ENCODE measurements around the gene TMEM171.

TMEM171 gene

GRCh38 chr5:73150876-73151275, 30.5 kb downstream of the TMEM171 start:
- no peak overlapping the region for H3K4me3 ChIP-seq (ENCODE audit: control insufficient read depth in 1 of 7, extremely low read depth in 1 of 7, insufficient read depth in 4 of 7, low read depth in 2 of 7, low read length in 6 of 7)
- ChIA-PET CTCF (interaction anchor here (1.1 kb wide), 1 partner anchor 16 kb away, joined by 3 read pairs; no protein-coding TSS in a partner anchor), POLR2A (no interaction called here)
- H3K4me1 ChIP-seq (ENCODE audit: control extremely low read depth in 1 of 4, control insufficient read depth in 4 of 4, insufficient read depth in 4 of 4, low read length in 3 of 4) = no peaks in the 10 kb centered on the region
- H3K27me3 ChIP-seq (replicated peaks in 2 of 5; ENCODE audit: control insufficient read depth in 4 of 5, insufficient read depth in 5 of 5, low read length in 4 of 5) = peaks cover 11 to 89% (median 18%) of the 10 kb centered on the region in 5 experiments
- H3K36me3 ChIP-seq (ENCODE audit: control insufficient read depth in 4 of 4, insufficient read depth in 4 of 4, low read length in 3 of 4) = no peaks in the 10 kb centered on the region
- H3K27ac ChIP-seq (ENCODE audit: insufficient read depth in 1 of 2, low read depth in 1 of 2, low read length in 2 of 2, poor library complexity in 1 of 2, severe bottlenecking in 2 of 2) = no peak overlapping the region
- no peaks in the 10 kb centered on the region for H3K9me3 ChIP-seq (ENCODE audit: control extremely low read depth in 1 of 5, control insufficient read depth in 4 of 5, insufficient read depth in 2 of 5, low read depth in 1 of 5, low read length in 4 of 5)
- no peak for DNase-seq
- 86% methylated on average over 7 of the region's 7 CpGs for WGBS (ENCODE audit: insufficient coverage)

GRCh38 chr5:73151766-73152410, 31.5 kb downstream of the TMEM171 start:
- Histone ChIP-seq H3K4me1 (ENCODE audit: control extremely low read depth in 1 of 4, control insufficient read depth in 4 of 4, insufficient read depth in 4 of 4, low read length in 3 of 4) (no peaks in the 10 kb centered on the region), H3K27ac (ENCODE audit: insufficient read depth in 1 of 2, low read depth in 1 of 2, low read length in 2 of 2, poor library complexity in 1 of 2, severe bottlenecking in 2 of 2) (no peak overlapping the region), H3K36me3 (ENCODE audit: control insufficient read depth in 4 of 4, insufficient read depth in 4 of 4, low read length in 3 of 4) (no peaks in the 10 kb centered on the region), H3K9me3 (ENCODE audit: control extremely low read depth in 1 of 5, control insufficient read depth in 4 of 5, insufficient read depth in 2 of 5, low read depth in 1 of 5, low read length in 4 of 5) (no peaks in the 10 kb centered on the region), H3K4me3 (ENCODE audit: control insufficient read depth in 1 of 7, extremely low read depth in 1 of 7, insufficient read depth in 4 of 7, low read depth in 2 of 7, low read length in 6 of 7) (no peak overlapping the region), H3K27me3 (replicated peaks in 2 of 5; ENCODE audit: control insufficient read depth in 4 of 5, insufficient read depth in 5 of 5, low read length in 4 of 5) (peaks cover 12 to 89% (median 23%) of the 10 kb centered on the region in 5 experiments)
- POLR2A ChIA-PET = no interaction called here
- DNase-seq = no peak
- CTCF ChIA-PET = interaction anchor here (1.1 to 2.2 kb wide), 4 partner anchors 16 to 48 kb away, joined by 3 to 7 read pairs (median 3); no protein-coding TSS in a partner anchor
- WGBS (ENCODE audit: insufficient coverage) = 86% methylated on average over 3 of the region's 5 CpGs

GRCh38 chr5:73152411-73153388, 32.3 kb downstream of the TMEM171 start:
- POLR2A ChIA-PET = no interaction called here
- H3K9me3 ChIP-seq (ENCODE audit: control extremely low read depth in 1 of 5, control insufficient read depth in 4 of 5, insufficient read depth in 2 of 5, low read depth in 1 of 5, low read length in 4 of 5) = no peaks in the 10 kb centered on the region
- H3K36me3 ChIP-seq (ENCODE audit: control insufficient read depth in 4 of 4, insufficient read depth in 4 of 4, low read length in 3 of 4) = no peaks in the 10 kb centered on the region
- CTCF ChIA-PET = interaction anchor here (1.3 to 2.2 kb wide), 4 partner anchors 16 to 48 kb away, joined by 3 to 7 read pairs (median 4); no protein-coding TSS in a partner anchor
- H3K4me3 ChIP-seq (ENCODE audit: control insufficient read depth in 1 of 7, extremely low read depth in 1 of 7, insufficient read depth in 4 of 7, low read depth in 2 of 7, low read length in 6 of 7) = no peak overlapping the region
- H3K4me1 ChIP-seq (ENCODE audit: control extremely low read depth in 1 of 4, control insufficient read depth in 4 of 4, insufficient read depth in 4 of 4, low read length in 3 of 4) = no peaks in the 10 kb centered on the region
- no peak overlapping the region for H3K27ac ChIP-seq (ENCODE audit: insufficient read depth in 1 of 2, low read depth in 1 of 2, low read length in 2 of 2, poor library complexity in 1 of 2, severe bottlenecking in 2 of 2)
- DNase-seq = peak in 1 of 3 donors; percentile 14
- WGBS (ENCODE audit: insufficient coverage) = 95% methylated on average over 12 of the region's 14 CpGs
- H3K27me3 ChIP-seq (replicated peaks in 2 of 5; ENCODE audit: control insufficient read depth in 4 of 5, insufficient read depth in 5 of 5, low read length in 4 of 5) = peaks cover 12 to 90% (median 27%) of the 10 kb centered on the region in 5 experiments

- CTCF ChIA-PET = interaction anchor here (1.5 to 2.2 kb wide), 3 partner anchors 15 to 20 kb away, joined by 3 to 7 read pairs (median 5); no protein-coding TSS in a partner anchor
- no peaks in the 10 kb centered on the region for H3K36me3 ChIP-seq (ENCODE audit: control insufficient read depth in 4 of 4, insufficient read depth in 4 of 4, low read length in 3 of 4)
- no peaks in the 10 kb centered on the region for H3K9me3 ChIP-seq (ENCODE audit: control extremely low read depth in 1 of 5, control insufficient read depth in 4 of 5, insufficient read depth in 2 of 5, low read depth in 1 of 5, low read length in 4 of 5)
- POLR2A ChIA-PET = no interaction called here
- H3K27me3 ChIP-seq (replicated peaks in 2 of 5; ENCODE audit: control insufficient read depth in 4 of 5, insufficient read depth in 5 of 5, low read length in 4 of 5) = peaks cover 12 to 92% (median 28%) of the 10 kb centered on the region in 5 experiments
- no peaks in the 10 kb centered on the region for H3K4me1 ChIP-seq (ENCODE audit: control extremely low read depth in 1 of 4, control insufficient read depth in 4 of 4, insufficient read depth in 4 of 4, low read length in 3 of 4)
- 47% methylated on average over 5 of the region's 7 CpGs for WGBS (ENCODE audit: insufficient coverage)
- no peak overlapping the region for H3K4me3 ChIP-seq (ENCODE audit: control insufficient read depth in 1 of 7, extremely low read depth in 1 of 7, insufficient read depth in 4 of 7, low read depth in 2 of 7, low read length in 6 of 7)
- peak in 2 of 3 donors; percentile 35 to 42 for DNase-seq
- H3K27ac ChIP-seq (ENCODE audit: insufficient read depth in 1 of 2, low read depth in 1 of 2, low read length in 2 of 2, poor library complexity in 1 of 2, severe bottlenecking in 2 of 2) = no peak overlapping the region
Measured at GRCh38 chr5:73153513-73153912, 33.1 kb downstream of the TMEM171 start.

- DNase-seq = no peak
- POLR2A ChIA-PET = no interaction called here
- Histone ChIP-seq H3K4me1 (ENCODE audit: control extremely low read depth in 1 of 4, control insufficient read depth in 4 of 4, insufficient read depth in 4 of 4, low read length in 3 of 4) (peaks cover 0 to 4% (median 3%) of the 10 kb centered on the region in 4 experiments), H3K27ac (ENCODE audit: insufficient read depth in 1 of 2, low read depth in 1 of 2, low read length in 2 of 2, poor library complexity in 1 of 2, severe bottlenecking in 2 of 2) (no peak overlapping the region), H3K9me3 (ENCODE audit: control extremely low read depth in 1 of 5, control insufficient read depth in 4 of 5, insufficient read depth in 2 of 5, low read depth in 1 of 5, low read length in 4 of 5) (no peaks in the 10 kb centered on the region), H3K27me3 (replicated peaks in 2 of 5; ENCODE audit: control insufficient read depth in 4 of 5, insufficient read depth in 5 of 5, low read length in 4 of 5) (peaks cover 12 to 87% (median 31%) of the 10 kb centered on the region in 5 experiments), H3K4me3 (ENCODE audit: control insufficient read depth in 1 of 7, extremely low read depth in 1 of 7, insufficient read depth in 4 of 7, low read depth in 2 of 7, low read length in 6 of 7) (no peak overlapping the region), H3K36me3 (ENCODE audit: control insufficient read depth in 4 of 4, insufficient read depth in 4 of 4, low read length in 3 of 4) (no peaks in the 10 kb centered on the region)
- WGBS (ENCODE audit: insufficient coverage) = 100% methylated on average over 3 of the region's 5 CpGs
- CTCF ChIA-PET = interaction anchor here (1.6 kb wide), 1 partner anchor 16 kb away, joined by 5 read pairs; no protein-coding TSS in a partner anchor
Measured at GRCh38 chr5:73154208-73155006, 34.0 kb downstream of the TMEM171 start.

GRCh38 chr5:73155271-73156222, 35.2 kb downstream of the TMEM171 start:
- ChIA-PET CTCF (interaction anchor here (1.4 kb wide), 1 partner anchor 14 kb away, joined by 3 read pairs; no protein-coding TSS in a partner anchor), POLR2A (no interaction called here)
- no peak for DNase-seq
- Histone ChIP-seq H3K36me3 (ENCODE audit: control insufficient read depth in 4 of 4, insufficient read depth in 4 of 4, low read length in 3 of 4) (no peaks in the 10 kb centered on the region), H3K27ac (ENCODE audit: insufficient read depth in 1 of 2, low read depth in 1 of 2, low read length in 2 of 2, poor library complexity in 1 of 2, severe bottlenecking in 2 of 2) (no peak overlapping the region), H3K4me3 (ENCODE audit: control insufficient read depth in 1 of 7, extremely low read depth in 1 of 7, insufficient read depth in 4 of 7, low read depth in 2 of 7, low read length in 6 of 7) (no peak overlapping the region), H3K9me3 (ENCODE audit: control extremely low read depth in 1 of 5, control insufficient read depth in 4 of 5, insufficient read depth in 2 of 5, low read depth in 1 of 5, low read length in 4 of 5) (no peaks in the 10 kb centered on the region), H3K4me1 (ENCODE audit: control extremely low read depth in 1 of 4, control insufficient read depth in 4 of 4, insufficient read depth in 4 of 4, low read length in 3 of 4) (peaks cover 2 to 15% (median 12%) of the 10 kb centered on the region in 4 experiments), H3K27me3 (replicated peaks in 2 of 5; ENCODE audit: control insufficient read depth in 4 of 5, insufficient read depth in 5 of 5, low read length in 4 of 5) (peaks cover 12 to 82% (median 27%) of the 10 kb centered on the region in 5 experiments)
- WGBS (ENCODE audit: insufficient coverage) = 90% methylated on average over 17 of the region's 18 CpGs
